Measurements from ENCODE around the gene SYT14. TPM values are rescaled to one million over a fixed set of nuclear protein-coding genes. Genes with fewer than 3 reads are reported as not detected.
"Not testable (repeated sequence)": the region's sequence is repeated elsewhere in the genome, so short reads cannot be mapped to it uniquely, and the experiment has no call there.

Gene SYT14
- total RNA-seq, 1 donor from 2014 or later: 0.05 TPM

GRCh38 chr1:210117198-210117597 is 179.2 kb downstream of the SYT14 start:
- no peak for DNase-seq (ENCODE audit: low spot score)

- DNase-seq (ENCODE audit: low spot score): no peak
Observed at GRCh38 chr1:210117681-210118170, 179.7 kb downstream of the SYT14 start.

GRCh38 chr1:210123383-210123782 is 185.4 kb downstream of the SYT14 start:
- no peak for DNase-seq (ENCODE audit: low spot score)

- DNase-seq (ENCODE audit: low spot score): no peak
Observed at GRCh38 chr1:210123924-210124589, 186.0 kb downstream of the SYT14 start.

GRCh38 chr1:210124736-210125135 is 186.7 kb downstream of the SYT14 start:
- no peak for DNase-seq (ENCODE audit: low spot score)

- no peak for DNase-seq (ENCODE audit: low spot score)
Observed at GRCh38 chr1:210125143-210125542, 187.1 kb downstream of the SYT14 start.

GRCh38 chr1:210129092-210129491 is 191.1 kb downstream of the SYT14 start:
- DNase-seq (ENCODE audit: low spot score): no peak

- no peak for DNase-seq (ENCODE audit: low spot score)
Observed at GRCh38 chr1:210129759-210130158, 191.7 kb downstream of the SYT14 start.

GRCh38 chr1:210132582-210132981 is 194.6 kb downstream of the SYT14 start:
- no peak for DNase-seq (ENCODE audit: low spot score)

GRCh38 chr1:210143465-210144062 is 205.5 kb downstream of the SYT14 start:
- peak; percentile 57 for DNase-seq (ENCODE audit: low spot score)

- no peak for DNase-seq (ENCODE audit: low spot score)
Observed at GRCh38 chr1:210144736-210145135, 206.7 kb downstream of the SYT14 start.

GRCh38 chr1:210151052-210151672 is 213.1 kb downstream of the SYT14 start:
- no peak for DNase-seq (ENCODE audit: low spot score)

- DNase-seq (ENCODE audit: low spot score): no peak
Observed at GRCh38 chr1:210159211-210159610, 221.2 kb downstream of the SYT14 start.

- DNase-seq (ENCODE audit: low spot score): no peak
Observed at GRCh38 chr1:210170220-210170619, 232.2 kb downstream of the SYT14 start.

GRCh38 chr1:210174133-210174532 is 236.1 kb downstream of the SYT14 start:
- no peak for DNase-seq (ENCODE audit: low spot score)

GRCh38 chr1:210185063-210185462 is 247.0 kb downstream of the SYT14 start:
- no peak for DNase-seq (ENCODE audit: low spot score)

GRCh38 chr1:210187849-210188606 is 250.0 kb downstream of the SYT14 start:
- DNase-seq (ENCODE audit: low spot score): not testable (repeated sequence)

- DNase-seq (ENCODE audit: low spot score): no peak
Observed at GRCh38 chr1:210189426-210189825, 251.4 kb downstream of the SYT14 start.

- no peak for DNase-seq (ENCODE audit: low spot score)
Observed at GRCh38 chr1:210195635-210196160, 257.7 kb downstream of the SYT14 start.

GRCh38 chr1:210196266-210196665 is 258.2 kb downstream of the SYT14 start:
- DNase-seq (ENCODE audit: low spot score): not testable (repeated sequence)

- DNase-seq (ENCODE audit: low spot score): no peak
Observed at GRCh38 chr1:210198840-210199239, 260.8 kb downstream of the SYT14 start.

- DNase-seq (ENCODE audit: low spot score): no peak
Observed at GRCh38 chr1:210200124-210200736, 262.2 kb downstream of the SYT14 start.

Measured in ureter (tissue), 1 donor.